Right renal cortex interstitium (tissue), 3 donors: ENCODE data around the gene RAI14. TPM values are rescaled to one million over a fixed set of nuclear protein-coding genes. Genes with fewer than 3 reads are reported as not detected.
"Not testable (repeated sequence)": the region's sequence is repeated elsewhere in the genome, so short reads cannot be mapped to it uniquely, and the experiment has no call there.

Experiments used
- DNase-seq, 3 donors: peaks; one replicate each; pipeline ENCODE4 v3.0.0-alpha.2; 2013; ENCODE audit warnings: low read depth in 3 of 3, low spot score in 2 of 3
- polyA plus RNA-seq, 3 donors: library from polyadenylated mRNA; unstranded; fragments of 120-200 nt; gene quantifications; one replicate each; pipeline ENCODE4 v1.2.1, GENCODE V29; 2013; ENCODE audit not compliant: insufficient read length in 3 of 3

RAI14 gene
- polyA plus RNA-seq, 3 donors = 89.6 to 103 (median 100.0) TPM

DNA sequence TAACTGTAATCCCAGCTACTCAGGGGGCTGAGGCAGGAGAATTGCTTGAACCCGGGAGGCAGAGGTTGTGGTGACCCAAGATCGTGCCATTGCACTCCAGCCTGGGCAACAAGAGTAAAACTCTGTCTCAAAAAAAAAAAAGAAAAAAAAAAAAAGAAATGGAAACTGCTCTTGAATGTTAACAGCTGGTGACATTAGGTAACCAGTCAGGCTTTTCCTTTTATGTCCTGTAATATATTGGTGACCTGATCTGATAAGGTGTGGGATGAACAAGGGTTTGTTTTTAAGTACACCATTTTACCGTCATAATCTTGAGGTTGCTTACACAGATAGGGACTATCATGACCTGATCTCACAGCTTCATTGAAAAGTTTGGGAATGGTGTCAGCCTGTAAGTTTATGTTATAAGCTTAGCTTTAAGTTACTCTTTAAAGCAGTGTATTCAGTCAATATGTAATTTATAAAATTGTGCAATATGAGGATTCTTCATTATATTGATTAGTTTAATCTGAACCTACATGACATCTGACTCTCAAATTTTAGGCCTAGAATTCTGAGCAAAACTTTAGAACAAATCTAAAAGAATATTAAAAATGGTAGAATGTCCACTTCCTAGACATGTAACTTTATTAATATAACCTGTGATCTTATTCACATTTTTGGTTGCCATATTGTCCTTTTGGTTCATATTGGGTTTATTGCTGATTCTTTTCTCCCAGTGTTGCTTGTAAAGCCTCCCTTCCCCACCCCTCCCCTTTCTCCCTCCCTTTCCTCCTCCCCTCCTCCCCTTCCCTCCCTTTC lies 41.4 kb downstream of the RAI14 start:
- DNase-seq = no peak

DNA sequence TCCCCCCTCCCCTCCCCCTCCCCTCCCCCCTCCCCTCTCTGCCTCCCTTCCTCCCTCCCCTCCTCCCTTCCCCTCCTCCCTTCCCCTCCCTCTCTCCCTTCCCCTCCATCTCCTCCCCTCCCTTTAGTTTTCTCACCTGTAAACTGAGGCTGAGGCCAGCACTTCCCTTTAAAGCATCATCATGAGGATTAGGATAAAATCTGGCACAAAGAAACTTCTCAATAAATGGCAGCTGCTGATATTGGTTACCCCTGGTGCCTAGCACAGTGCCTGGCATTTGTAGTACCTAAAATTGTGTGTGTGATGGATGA lies 41.9 kb downstream of the RAI14 start:
- DNase-seq = no peak

DNA sequence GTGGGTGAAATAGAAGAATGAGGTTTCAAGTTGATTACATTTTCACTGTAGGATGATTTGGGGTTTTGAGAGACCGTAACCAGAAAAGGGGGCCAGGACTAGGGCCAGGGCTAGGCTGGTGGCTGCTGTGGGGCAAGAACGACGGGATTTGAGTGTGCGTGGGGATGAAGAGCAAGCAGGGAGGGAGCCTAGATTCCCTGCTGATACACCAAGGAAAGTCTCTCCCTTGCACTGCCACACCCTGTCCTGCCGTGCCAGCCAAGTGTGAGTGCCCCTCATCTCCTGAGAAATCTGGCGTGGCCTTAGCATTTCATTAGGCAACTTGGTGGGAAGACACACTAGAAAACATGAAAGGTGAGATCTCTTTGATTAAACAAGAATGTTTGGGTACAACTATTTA lies 42.6 kb downstream of the RAI14 start:
- DNase-seq = no peak

- DNase-seq = no peak
These were observed 43.3 kb downstream of the RAI14 start for GRCh38 chr5:34699155-34700077.

- no peak for DNase-seq
These were observed 43.9 kb downstream of the RAI14 start for GRCh38 chr5:34700078-34700452.

DNA sequence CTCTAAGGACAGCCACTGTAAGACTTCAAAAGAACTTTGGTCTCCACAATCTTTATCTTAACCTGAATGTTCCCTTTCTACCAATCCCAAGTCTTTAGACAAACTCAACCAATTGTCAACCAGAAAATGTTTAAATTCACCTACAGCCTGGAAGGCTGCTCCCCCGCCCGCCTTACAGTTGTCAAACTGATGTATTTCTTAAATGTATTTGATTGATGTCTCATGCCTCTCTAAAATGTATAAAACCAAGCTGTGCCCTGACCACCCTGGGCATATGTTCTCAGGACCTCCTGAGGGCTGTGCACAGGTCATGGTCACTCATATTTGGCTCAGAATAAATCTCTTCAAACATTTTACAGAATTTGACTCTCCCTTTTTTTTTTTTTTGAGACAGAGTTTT lies 45.3 kb downstream of the RAI14 start:
- not testable (repeated sequence) for DNase-seq

GRCh38 chr5:34703767-34704713 lies 47.9 kb downstream of the RAI14 start:
- no peak for DNase-seq

DNA sequence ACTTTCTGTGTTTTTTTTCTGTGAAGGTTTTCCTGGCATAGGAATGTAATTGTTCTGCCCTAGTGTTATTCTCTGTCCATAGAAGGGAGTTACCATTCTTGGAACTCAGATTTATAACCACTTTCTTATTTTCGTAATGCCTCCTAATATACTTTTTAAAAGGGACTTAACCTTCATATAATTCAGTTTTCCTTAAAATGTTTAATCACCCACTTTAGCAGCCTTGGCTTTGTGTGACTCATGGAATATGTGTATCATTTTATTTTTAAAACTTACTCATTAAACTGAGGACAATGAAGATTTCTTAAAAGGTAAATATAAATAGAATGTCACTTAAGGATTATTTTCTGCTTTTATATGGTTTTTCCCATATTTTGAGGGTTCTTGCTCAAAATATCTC lies 50.0 kb downstream of the RAI14 start:
- no peak for DNase-seq

GRCh38 chr5:34707451-34708107 lies 51.5 kb downstream of the RAI14 start:
- no peak for DNase-seq

- DNase-seq = no peak
These were observed 52.6 kb downstream of the RAI14 start for GRCh38 chr5:34708777-34709176.

GRCh38 chr5:34709861-34710673 lies 53.9 kb downstream of the RAI14 start:
- no peak for DNase-seq

GRCh38 chr5:34712565-34712964 lies 56.4 kb downstream of the RAI14 start:
- no peak for DNase-seq

GRCh38 chr5:34715711-34716110 lies 59.6 kb downstream of the RAI14 start:
- DNase-seq = no peak

DNA sequence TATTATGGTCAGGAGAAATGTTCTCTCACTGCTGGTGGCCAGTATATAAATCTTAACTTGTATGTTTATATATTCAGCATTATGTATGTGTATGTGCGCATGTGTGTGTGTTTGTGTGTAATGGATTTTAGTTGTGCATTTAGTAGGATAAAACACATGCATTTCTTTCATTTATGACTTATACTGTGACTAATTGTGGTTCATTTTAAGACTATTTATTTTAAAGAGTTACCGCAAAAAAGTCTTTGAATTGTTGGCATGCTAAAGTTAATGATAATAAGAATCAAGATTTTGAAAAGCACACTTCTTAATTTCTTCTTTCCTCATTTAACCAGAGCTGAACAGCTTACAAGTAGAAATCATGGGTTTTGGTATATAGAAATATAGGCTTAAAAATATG lies 60.9 kb downstream of the RAI14 start:
- no peak for DNase-seq

DNA sequence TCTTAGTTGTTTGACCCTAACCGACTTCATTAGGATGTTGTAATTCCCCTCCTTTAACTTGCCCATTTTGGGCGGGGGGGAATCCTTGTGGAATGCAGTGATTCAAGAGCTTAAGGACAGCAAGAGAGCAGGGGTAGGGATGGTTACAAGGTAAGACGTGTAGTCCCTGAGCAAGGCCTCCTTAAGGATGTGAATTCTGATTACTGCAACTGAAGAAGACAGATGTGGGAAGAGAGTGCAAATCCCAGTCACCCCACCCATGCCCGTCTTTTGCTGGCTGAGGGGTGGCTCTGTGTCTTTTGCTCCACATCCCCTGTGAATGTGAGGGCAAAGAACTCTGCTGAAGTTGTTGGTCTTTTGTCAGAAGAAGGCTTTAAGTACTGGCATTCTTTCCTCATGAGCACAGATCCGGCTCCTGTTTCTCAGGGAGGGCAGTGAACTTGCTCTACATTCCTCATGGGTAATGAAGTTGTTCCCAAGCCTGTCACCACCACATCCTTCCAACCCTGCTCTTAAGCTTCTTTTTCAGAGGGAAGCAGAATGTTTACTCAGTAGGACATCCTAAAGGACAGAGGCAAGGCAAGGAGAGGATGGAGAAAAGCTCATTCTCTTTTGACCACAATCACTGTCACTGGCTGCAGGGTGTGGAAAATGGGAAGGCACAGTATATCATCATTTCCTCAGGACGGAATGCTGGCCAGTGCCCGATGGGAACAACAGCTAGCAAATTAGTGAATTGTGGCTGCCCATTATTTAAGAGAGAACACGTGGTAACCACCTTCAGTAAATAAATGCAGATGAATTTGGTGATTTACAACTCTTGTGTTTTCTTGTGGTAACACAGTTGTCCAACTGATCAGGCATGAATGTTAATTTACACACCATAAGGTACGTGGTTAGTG lies 61.5 kb downstream of the RAI14 start:
- DNase-seq = peak; percentile 65 to 72 (median 71)

DNA sequence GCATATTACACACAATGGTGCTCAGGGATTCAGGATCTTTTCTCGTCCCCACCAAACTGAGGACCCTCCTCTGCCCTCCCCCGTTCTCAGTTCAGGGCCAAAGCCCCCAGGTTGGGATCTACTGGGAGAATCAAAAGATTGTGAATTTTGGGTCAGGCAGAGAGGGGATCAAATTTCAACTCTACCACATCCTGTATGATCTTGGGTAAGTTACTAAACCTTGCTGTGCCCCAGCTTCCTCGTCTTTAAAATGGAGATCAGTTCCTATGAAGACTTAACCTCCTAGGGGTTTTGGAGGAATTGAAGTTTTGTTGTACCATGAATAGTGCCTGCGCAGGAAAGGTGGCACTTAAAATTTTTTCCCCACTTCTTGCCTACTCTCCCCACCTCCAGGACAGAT lies 62.4 kb downstream of the RAI14 start:
- no peak for DNase-seq

DNA sequence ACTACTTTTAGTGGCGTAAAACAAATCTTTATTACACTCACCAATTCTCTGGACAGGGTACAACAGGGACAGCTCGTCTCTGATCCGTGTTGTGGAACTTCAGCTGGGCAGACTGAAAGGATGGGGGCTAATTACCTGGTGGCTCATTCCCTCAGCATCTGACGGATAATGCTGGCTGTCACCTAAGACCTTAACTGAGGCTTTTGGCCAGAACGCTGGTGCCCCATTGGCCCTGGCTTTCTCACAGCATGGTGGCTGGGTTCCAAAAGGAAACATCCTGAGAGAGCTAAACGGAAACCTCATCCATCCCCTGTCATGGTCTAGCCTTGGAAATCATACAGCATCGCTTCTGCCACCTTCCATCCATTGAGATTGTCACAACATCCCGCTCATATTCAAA lies 62.9 kb downstream of the RAI14 start:
- DNase-seq = no peak

DNA sequence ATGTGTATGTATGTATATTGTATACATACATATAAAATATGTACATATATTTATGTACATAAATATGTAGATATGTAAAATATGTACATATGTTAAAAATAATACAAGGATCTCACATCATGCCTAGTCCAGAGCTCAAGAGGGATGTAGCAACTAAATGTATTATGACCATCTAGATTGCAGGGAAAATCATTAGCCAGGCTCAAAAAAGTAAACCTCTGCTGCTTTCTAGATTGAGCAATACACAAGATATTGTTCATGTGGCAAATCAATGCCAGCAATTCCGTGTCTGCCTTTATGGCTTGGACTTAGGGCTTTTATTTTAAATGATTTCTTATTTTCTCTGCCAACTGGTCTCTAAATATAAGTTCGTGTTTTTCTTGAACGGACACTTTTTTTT lies 65.2 kb downstream of the RAI14 start:
- DNase-seq = no peak

DNA sequence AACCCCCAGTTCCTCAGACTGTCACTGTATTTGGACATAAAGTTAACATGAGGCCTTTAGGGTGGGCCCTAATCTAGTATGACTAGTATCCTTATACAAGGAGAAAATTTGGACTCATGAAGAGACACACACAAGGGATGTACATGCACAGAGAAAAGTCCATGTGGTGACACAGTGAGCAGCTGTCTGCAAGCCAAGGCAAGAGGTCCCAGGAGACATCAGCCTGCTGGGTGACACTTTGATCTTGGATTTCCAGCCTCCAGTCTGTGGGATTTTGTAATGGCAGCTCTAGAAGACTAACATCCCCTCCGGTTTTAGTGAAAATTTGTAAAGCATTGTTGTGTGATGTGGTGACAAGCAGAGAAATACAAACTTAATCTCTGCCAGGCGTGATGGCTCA lies 66.1 kb downstream of the RAI14 start:
- DNase-seq = no peak
